ENCODE results near the gene LIG3. TPM values are rescaled to one million over a fixed set of nuclear protein-coding genes. Genes with fewer than 3 reads are reported as not detected.
"Not testable (repeated sequence)": the region's sequence is repeated elsewhere in the genome, so short reads cannot be mapped to it uniquely, and the experiment has no call there.

Gene LIG3
- total RNA-seq, 1 experiment from 2014 or later = 56.4 TPM

DNA sequence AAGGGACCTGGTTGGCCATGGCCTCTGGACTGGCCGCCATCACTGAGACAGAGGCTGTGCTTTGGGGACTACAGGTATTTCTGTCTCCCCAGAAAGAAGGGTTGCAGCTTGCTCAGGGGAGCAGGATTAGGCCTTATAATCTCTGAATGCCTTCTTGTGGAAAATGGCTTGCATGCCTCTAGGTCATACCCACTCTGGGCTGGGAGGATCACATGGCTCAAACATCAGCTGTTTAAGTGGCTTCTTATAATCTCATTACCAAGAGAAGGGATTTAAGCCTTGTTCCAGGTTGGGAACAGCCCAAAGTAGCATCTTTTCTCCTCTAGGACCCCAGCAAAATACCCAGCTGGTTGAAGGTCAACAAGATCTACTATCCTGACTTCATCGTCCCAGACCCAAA, 19.1 kb downstream of the LIG3 start:
- no peak overlapping the region for H3K4me3 ChIP-seq (ENCODE audit: low read depth in 2 of 2, low read length in 2 of 2)
- in situ Hi-C loops (cut with HindIII; ENCODE audit: low pct_unique_long_range_greater_than_20kb, low sequenced_read_pairs) = no loop called here
- no TSS peak for BruUV-seq (replicated peaks)
- no peak for ATAC-seq
- intact Hi-C loops (cut with micrococcal nuclease; ENCODE audit: unreplicated experiment) = loop anchor here (2.0 kb wide), 1 partner anchor 119 kb away; the partner anchor contains the start of gene RAD51D
- no peaks in the 10 kb centered on the region for H3K4me1 ChIP-seq (ENCODE audit: control insufficient read depth, insufficient read depth, low read length)
- CTCF ChIA-PET = interaction anchor here (0.5 kb wide), 1 partner anchor 403 kb away, joined by 4 read pairs; no protein-coding TSS in a partner anchor
- no peak for TF ChIP-seq SIN3A (IDR thresholded peaks at IDR 0.05; ENCODE audit: borderline replicate concordance, insufficient read depth, low read depth, low read length)
- no peak for TF ChIP-seq CTCF (IDR thresholded peaks at IDR 0.05)
- TF ChIP-seq POLR2AphosphoS5 (IDR thresholded peaks at IDR 0.05; ENCODE audit: low read depth, low read length) = no peak
- no peak for TF ChIP-seq REST (IDR thresholded peaks at IDR 0.05; ENCODE audit: insufficient read depth in 1 of 2, low read depth in 2 of 2, low read length in 1 of 2)
- no peak for DNase-seq (ENCODE audit: low read depth, low spot score)
- H3K27me3 ChIP-seq (ENCODE audit: control insufficient read depth, insufficient read depth, low read length) = no peaks in the 10 kb centered on the region
- H3K9me3 ChIP-seq (ENCODE audit: control insufficient read depth, insufficient read depth, low read depth, low read length) = no peaks in the 10 kb centered on the region
- H3K27ac ChIP-seq (ENCODE audit: low read length) = no peak overlapping the region
- POLR2A ChIA-PET = no interaction called here
- peaks cover 3% of the 10 kb centered on the region; the same call in 1 of the 2 replicates for H3K36me3 ChIP-seq (ENCODE audit: control insufficient read depth, insufficient read depth, low read length)

GRCh38 chr17:35000965-35001364, 20.7 kb downstream of the LIG3 start:
- H3K27me3 ChIP-seq (ENCODE audit: control insufficient read depth, insufficient read depth, low read length); CTCF ChIA-PET; BruUV-seq (replicated peaks); H3K36me3 ChIP-seq (ENCODE audit: control insufficient read depth, insufficient read depth, low read length); in situ Hi-C loops (cut with HindIII; ENCODE audit: low pct_unique_long_range_greater_than_20kb, low sequenced_read_pairs); H3K27ac ChIP-seq (ENCODE audit: low read length); H3K4me3 ChIP-seq (ENCODE audit: low read depth in 2 of 2, low read length in 2 of 2); ATAC-seq; DNase-seq (ENCODE audit: low read depth, low spot score); H3K4me1 ChIP-seq (ENCODE audit: control insufficient read depth, insufficient read depth, low read length); H3K9me3 ChIP-seq (ENCODE audit: control insufficient read depth, insufficient read depth, low read depth, low read length): not testable (repeated sequence)
- POLR2A ChIA-PET = interaction anchor here (0.6 kb wide), 1 partner anchor 26 kb away, joined by 10 read pairs; no protein-coding TSS in a partner anchor
- intact Hi-C loops (cut with micrococcal nuclease; ENCODE audit: unreplicated experiment) = loop anchor here (2.0 kb wide), 1 partner anchor 88 kb away; no protein-coding TSS in a partner anchor

DNA sequence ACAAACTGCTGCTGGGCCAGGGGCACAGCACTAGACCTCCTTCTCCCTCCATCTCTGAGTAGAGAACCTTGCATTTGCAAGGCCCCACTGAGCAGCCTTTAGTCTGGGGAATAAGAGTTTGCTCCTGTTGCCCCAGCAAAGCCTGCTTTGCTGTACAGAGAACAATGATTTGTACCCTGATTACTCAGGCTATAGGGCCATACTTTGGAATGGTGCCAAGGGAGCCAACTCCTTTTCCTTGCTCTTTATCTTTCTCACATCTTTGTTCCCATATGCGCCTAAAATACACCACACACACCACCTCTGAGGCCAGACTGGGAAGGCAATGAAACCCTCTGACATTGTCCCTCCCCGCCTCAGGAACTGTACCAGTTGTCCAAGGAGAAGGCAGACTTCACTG, 21.2 kb downstream of the LIG3 start:
- Histone ChIP-seq H3K27me3 (ENCODE audit: control insufficient read depth, insufficient read depth, low read length) (no peaks in the 10 kb centered on the region), H3K27ac (ENCODE audit: low read length) (no peak overlapping the region), H3K36me3 (ENCODE audit: control insufficient read depth, insufficient read depth, low read length) (peaks cover 3% of the 10 kb centered on the region; the same call in 1 of the 2 replicates), H3K4me3 (ENCODE audit: low read depth in 2 of 2, low read length in 2 of 2) (no peak overlapping the region), H3K4me1 (ENCODE audit: control insufficient read depth, insufficient read depth, low read length) (no peaks in the 10 kb centered on the region), H3K9me3 (ENCODE audit: control insufficient read depth, insufficient read depth, low read depth, low read length) (no peaks in the 10 kb centered on the region)
- BruUV-seq (replicated peaks) = no TSS peak
- ChIA-PET CTCF (no interaction called here), POLR2A (no interaction called here)
- in situ Hi-C loops (cut with HindIII; ENCODE audit: low pct_unique_long_range_greater_than_20kb, low sequenced_read_pairs) = no loop called here
- ATAC-seq (no peak), DNase-seq (ENCODE audit: low read depth, low spot score) (no peak)
- intact Hi-C loops (cut with micrococcal nuclease; ENCODE audit: unreplicated experiment) = loop anchor here (2.0 kb wide), 1 partner anchor 87 kb away; no protein-coding TSS in a partner anchor
- TF ChIP-seq SIN3A (IDR thresholded peaks at IDR 0.05; ENCODE audit: borderline replicate concordance, insufficient read depth, low read depth, low read length) = no peak
- no peak for TF ChIP-seq CTCF (IDR thresholded peaks at IDR 0.05)
- TF ChIP-seq POLR2AphosphoS5 (IDR thresholded peaks at IDR 0.05; ENCODE audit: low read depth, low read length) = no peak
- no peak for TF ChIP-seq TCF7L2 (IDR thresholded peaks at IDR 0.05; ENCODE audit: low read depth, low read length)
- TF ChIP-seq REST (IDR thresholded peaks at IDR 0.05; ENCODE audit: insufficient read depth in 1 of 2, low read depth in 2 of 2, low read length in 1 of 2) = no peak

Data from Panc1 (cell line).